K562 (cell line): ENCODE data around the gene ZNF239. TPM values are rescaled to one million over a fixed set of nuclear protein-coding genes. Genes with fewer than 3 reads are reported as not detected.

Experiments used
- CCNT2 ChIP-seq: IDR thresholded peaks from 2 replicates; pipeline ENCODE4 v1.6.1; 2011; ENCODE audit warnings: borderline replicate concordance, low read depth, mild to moderate bottlenecking, moderate library complexity, mixed read lengths, low read length; ENCODE audit not compliant: insufficient read length; ENCODE audit errors: extremely low read depth
- CEBPG ChIP-seq, 3 experiments: fragments of 200-800 bp in 1 of 3; sonication (Bioruptor generic) in 1 of 3; sonication (generic) in 1 of 3; formaldehyde crosslinking in 1 of 3; IDR thresholded peaks in 2 of 3; conservative IDR thresholded peaks in 1 of 3; 2 replicates each; pipeline versions ENCODE4 v1.6.1 to v1.8.0; 2016 to 2022; ENCODE audit warnings: missing compliant biosample characterization in 2 of 3, missing genetic modification characterization in 2 of 3, mild to moderate bottlenecking in 1 of 3, missing genetic modification reagents in 1 of 3
- CHD1 ChIP-seq: fragments of 200-600 bp; sonication (generic); IDR thresholded peaks from one replicate; pipeline ENCODE4 v1.6.1; 2012; ENCODE audit warnings: mild to moderate bottlenecking, moderate library complexity, low read length, inconsistent platforms
- ELF1 ChIP-seq: fragments of 200-800 bp; sonication (Bioruptor generic); IDR thresholded peaks from 2 replicates; pipeline ENCODE4 v1.6.1; 2016; ENCODE audit warnings: missing genetic modification characterization, missing compliant biosample characterization
- GABPA ChIP-seq: fragments of 200-800 bp; sonication (Bioruptor generic); conservative IDR thresholded peaks from 2 replicates; pipeline ENCODE4 v1.6.1; 2016; ENCODE audit warnings: low read depth, missing genetic modification characterization, missing compliant biosample characterization
- HSF4 ChIP-seq: fragments of 250-450 bp; sonication (Bioruptor Pico); IDR thresholded peaks from 2 replicates; pipeline ENCODE4 v2.1.2; 2022; ENCODE audit warnings: mild to moderate bottlenecking, moderate library complexity, borderline replicate concordance
- MTA3 ChIP-seq: fragments of 450-650 bp; formaldehyde crosslinking; IDR thresholded peaks from 2 replicates; pipeline ENCODE4 v1.6.1; 2017; ENCODE audit warnings: mild to moderate bottlenecking, borderline replicate concordance
- NFIX ChIP-seq: fragments of 250-450 bp; sonication (Bioruptor Pico); IDR thresholded peaks from 2 replicates; pipeline ENCODE4 v1.4.0; 2020; ENCODE audit warnings: low read depth, mild to moderate bottlenecking, moderate library complexity
- POLR2AphosphoS5 ChIP-seq: IDR thresholded peaks from 2 replicates; pipeline ENCODE4 v1.6.1; 2011; ENCODE audit warnings: mild to moderate bottlenecking, low read depth, low read length, moderate library complexity; ENCODE audit not compliant: control insufficient read depth, insufficient read depth
- POU5F1 ChIP-seq: fragments of 150-350 bp; IDR thresholded peaks from 2 replicates; pipeline ENCODE4 v1.6.1; 2014; ENCODE audit warnings: borderline replicate concordance, low read length, low read depth, mild to moderate bottlenecking; ENCODE audit not compliant: partially characterized antibody
- SIN3B ChIP-seq: fragments of 450-650 bp; IDR thresholded peaks from 2 replicates; pipeline ENCODE4 v1.6.1; 2017; ENCODE audit warnings: low read depth, mild to moderate bottlenecking, moderate library complexity
- SMAD3 ChIP-seq: fragments of 450-650 bp; formaldehyde crosslinking; conservative IDR thresholded peaks from 2 replicates; pipeline ENCODE4 v1.4.0; 2020; ENCODE audit warnings: mild to moderate bottlenecking
- SNIP1 ChIP-seq: fragments of 450-650 bp; IDR thresholded peaks from 2 replicates; pipeline ENCODE4 v1.7.1; 2017; ENCODE audit warnings: low read depth, mild to moderate bottlenecking
- STAG1 ChIP-seq: sonication (generic); formaldehyde crosslinking; IDR thresholded peaks from 2 replicates; pipeline ENCODE4 v1.5.0; 2020; ENCODE audit warnings: missing genetic modification reagents, borderline replicate concordance
- TAF1 ChIP-seq: IDR thresholded peaks from 2 replicates; pipeline ENCODE4 v1.6.1; 2011; ENCODE audit warnings: mild to moderate bottlenecking, low read length, moderate library complexity; ENCODE audit not compliant: insufficient read depth, control insufficient read depth, severe bottlenecking; ENCODE audit errors: extremely low read depth
- TCFL5 ChIP-seq: fragments of 250-450 bp; sonication (Bioruptor Pico); conservative IDR thresholded peaks from 2 replicates; pipeline ENCODE4 v1.6.1; 2021; ENCODE audit warnings: mild to moderate bottlenecking, moderate library complexity, matching md5 sums
- ZBTB1 ChIP-seq: sonication (generic); formaldehyde crosslinking; IDR thresholded peaks from 2 replicates; pipeline ENCODE4 v1.8.1; 2023; ENCODE audit warnings: missing genetic modification reagents, low read depth, mild to moderate bottlenecking, borderline replicate concordance
- ZBTB8A ChIP-seq: fragments of 450-650 bp; IDR thresholded peaks from 2 replicates; pipeline ENCODE4 v1.6.1; 2018; ENCODE audit warnings: mild to moderate bottlenecking, moderate library complexity; ENCODE audit not compliant: partially characterized antibody
- ZNF311 ChIP-seq: fragments of 250-450 bp; sonication (Bioruptor Pico); IDR thresholded peaks from 2 replicates; pipeline ENCODE4 v1.4.0; 2020; ENCODE audit warnings: mild to moderate bottlenecking, moderate library complexity
- polyA plus RNA-seq, 8 experiments: library from polyadenylated mRNA; depleted of rRNA in 4 of 8; stranded (reverse) in 5 of 8; unstranded in 3 of 8; fragments of >200 nt; fragmentation: Nextera tagmentation in 2 of 8; fragmentation: Illumina TruSeq in 1 of 8; extraction: Ambion mirVana in 2 of 8; extraction: Trizol in 1 of 8; gene quantifications; 2 replicates each; pipeline versions ENCODE4 v1.2.1 to v1.2.3, GENCODE V29; 2011 to 2014; ENCODE audit warnings: inconsistent platforms in 1 of 8, missing spikeins in 1 of 8
- total RNA-seq, 7 experiments: library from RNA; depleted of rRNA in 6 of 7; stranded (reverse); fragments of >200 nt in 6 of 7; fragmentation: Illumina TruSeq in 2 of 7; extraction: Trizol in 2 of 7; gene quantifications; 2 replicates each; pipeline versions ENCODE4 v1.2.1 to v1.2.3, GENCODE V29; 2011 to 2021; ENCODE audit warnings: low replicate concordance in 1 of 7
- TF ChIP-seq, protein P1 (sequence below): sonication (generic); formaldehyde crosslinking; IDR thresholded peaks from 2 replicates; pipeline ENCODE4 v1.8.1; 2022; ENCODE audit warnings: missing genetic modification reagents
- TF ChIP-seq, protein P2 (sequence below): fragments of 250-450 bp; sonication (Bioruptor Pico); IDR thresholded peaks from 2 replicates; pipeline ENCODE4 v1.4.0; 2020; ENCODE audit warnings: mild to moderate bottlenecking, moderate library complexity
- TF ChIP-seq, protein P3 (sequence below): sonication (generic); formaldehyde crosslinking; IDR thresholded peaks from 2 replicates; pipeline ENCODE4 v1.8.0; 2023; ENCODE audit warnings: mild to moderate bottlenecking, missing genetic modification reagents

The ZNF239 gene
- total and polyA plus RNA-seq, 9 of the 15 experiments (the other 6 are each of a cell fraction or from before 2014, with no cell fraction given): 13.7 to 26.7 (median 23.4) TPM

DNA sequence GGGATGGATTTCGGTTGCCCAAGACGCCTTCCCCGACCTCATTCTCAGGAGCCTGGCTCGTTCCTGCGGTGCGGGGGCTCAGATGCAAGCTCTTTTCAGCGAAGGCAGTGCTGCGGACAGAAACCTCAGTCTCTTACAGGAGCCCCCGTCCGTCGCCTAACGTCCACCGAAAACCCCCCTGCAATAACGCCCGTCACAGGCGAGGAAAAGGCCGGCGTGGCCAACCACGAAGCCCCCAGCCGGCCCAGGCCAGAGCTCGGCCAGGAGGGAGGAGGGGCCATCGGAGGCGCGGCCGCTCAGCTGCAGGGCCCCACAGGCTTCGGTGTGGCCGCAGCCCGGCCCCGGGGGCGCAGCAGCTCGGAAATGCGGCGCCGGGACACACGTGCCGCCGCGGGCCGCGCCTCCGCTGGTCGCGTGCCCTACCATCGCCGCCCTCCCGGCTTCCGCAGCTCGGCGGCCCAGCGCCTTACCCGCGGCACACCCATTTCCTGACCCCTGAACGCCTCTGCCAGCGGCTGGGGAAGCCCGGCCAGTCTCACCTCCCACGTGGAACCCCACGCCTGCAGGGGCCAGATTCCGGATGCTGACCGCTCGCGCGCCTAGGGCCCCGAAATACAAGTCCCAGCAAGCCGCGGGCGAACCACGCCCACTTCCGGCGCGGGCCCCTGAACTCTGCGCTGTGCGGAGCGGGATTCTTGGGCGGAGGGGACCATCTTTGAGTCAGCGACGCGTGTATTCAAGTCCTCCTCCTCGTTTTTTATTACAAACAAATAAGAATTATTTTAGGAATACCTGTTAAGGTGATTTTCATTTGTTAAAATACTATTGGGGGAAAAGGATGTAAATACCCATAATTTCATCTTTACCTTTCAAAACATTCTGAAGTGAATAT is at the start of gene ZNF239 (continued):
- TF ChIP-seq CEBPG (CRISPR knock-in tag; IDR thresholded peaks at IDR 0.05) (peak; percentile 28), CEBPG (tag; conservative IDR thresholded peaks at IDR 0.05 in 1 of 2, IDR thresholded peaks at IDR 0.05 in 1 of 2) (no peak; a peak in 1 of 4 replicates), ELF1 (tag) (peak; percentile 75), ZBTB8A (no peak), SIN3B (peak; percentile 60; the same call in 1 of the 2 replicates), NFIX (CRISPR knock-in tag) (no peak), CHD1 (no peak), HSF4 (no peak), STAG1 (CRISPR knock-in tag) (peak; percentile 67), ZNF311 (CRISPR knock-in tag) (no peak), CCNT2 (peak; percentile 64), POLR2AphosphoS5 (peak; percentile 68), SMAD3 (CRISPR knock-in tag) (peak; percentile 18; the same call in 1 of the 2 replicates), SNIP1 (no peak), ZBTB1 (CRISPR knock-in tag) (peak; percentile 88), TCFL5 (CRISPR knock-in tag) (0 out of 2 replicates have a peak, but pooled peaks have one; percentile 2), MTA3 (peak; percentile 93; the same call in 1 of the 2 replicates), GABPA (tag) (peak; percentile 98), POU5F1 (peak; percentile 44), TAF1 (peak; percentile 39)
- TF ChIP-seq, protein P1, sequence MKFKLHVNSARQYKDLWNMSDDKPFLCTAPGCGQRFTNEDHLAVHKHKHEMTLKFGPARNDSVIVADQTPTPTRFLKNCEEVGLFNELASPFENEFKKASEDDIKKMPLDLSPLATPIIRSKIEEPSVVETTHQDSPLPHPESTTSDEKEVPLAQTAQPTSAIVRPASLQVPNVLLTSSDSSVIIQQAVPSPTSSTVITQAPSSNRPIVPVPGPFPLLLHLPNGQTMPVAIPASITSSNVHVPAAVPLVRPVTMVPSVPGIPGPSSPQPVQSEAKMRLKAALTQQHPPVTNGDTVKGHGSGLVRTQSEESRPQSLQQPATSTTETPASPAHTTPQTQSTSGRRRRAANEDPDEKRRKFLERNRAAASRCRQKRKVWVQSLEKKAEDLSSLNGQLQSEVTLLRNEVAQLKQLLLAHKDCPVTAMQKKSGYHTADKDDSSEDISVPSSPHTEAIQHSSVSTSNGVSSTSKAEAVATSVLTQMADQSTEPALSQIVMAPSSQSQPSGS: peak; percentile 68
- TF ChIP-seq, protein P2, sequence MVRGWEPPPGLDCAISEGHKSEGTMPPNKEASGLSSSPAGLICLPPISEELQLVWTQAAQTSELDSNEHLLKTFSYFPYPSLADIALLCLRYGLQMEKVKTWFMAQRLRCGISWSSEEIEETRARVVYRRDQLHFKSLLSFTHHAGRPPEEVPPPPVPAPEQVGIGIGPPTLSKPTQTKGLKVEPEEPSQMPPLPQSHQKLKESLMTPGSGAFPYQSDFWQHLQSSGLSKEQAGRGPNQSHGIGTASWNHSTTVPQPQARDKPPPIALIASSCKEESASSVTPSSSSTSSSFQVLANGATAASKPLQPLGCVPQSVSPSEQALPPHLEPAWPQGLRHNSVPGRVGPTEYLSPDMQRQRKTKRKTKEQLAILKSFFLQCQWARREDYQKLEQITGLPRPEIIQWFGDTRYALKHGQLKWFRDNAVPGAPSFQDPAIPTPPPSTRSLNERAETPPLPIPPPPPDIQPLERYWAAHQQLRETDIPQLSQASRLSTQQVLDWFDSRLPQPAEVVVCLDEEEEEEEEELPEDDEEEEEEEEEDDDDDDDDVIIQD: 0 out of 2 replicates have a peak, but pooled peaks have one; percentile 57
- TF ChIP-seq, protein P3, sequence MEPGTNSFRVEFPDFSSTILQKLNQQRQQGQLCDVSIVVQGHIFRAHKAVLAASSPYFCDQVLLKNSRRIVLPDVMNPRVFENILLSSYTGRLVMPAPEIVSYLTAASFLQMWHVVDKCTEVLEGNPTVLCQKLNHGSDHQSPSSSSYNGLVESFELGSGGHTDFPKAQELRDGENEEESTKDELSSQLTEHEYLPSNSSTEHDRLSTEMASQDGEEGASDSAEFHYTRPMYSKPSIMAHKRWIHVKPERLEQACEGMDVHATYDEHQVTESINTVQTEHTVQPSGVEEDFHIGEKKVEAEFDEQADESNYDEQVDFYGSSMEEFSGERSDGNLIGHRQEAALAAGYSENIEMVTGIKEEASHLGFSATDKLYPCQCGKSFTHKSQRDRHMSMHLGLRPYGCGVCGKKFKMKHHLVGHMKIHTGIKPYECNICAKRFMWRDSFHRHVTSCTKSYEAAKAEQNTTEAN (CRISPR knock-in tag): peak; percentile 82; the same call in 1 of the 2 replicates
